Spleen (tissue), 7 donors: Measurements from ENCODE around the gene DHRSX.

Experiments
- POLR2A ChIP-seq, 3 donors: fragments of 450-650 bp; IDR thresholded peaks; one replicate each; pipeline ENCODE4 v1.5.1; 2017; ENCODE audit warnings: antibody characterized with exemption in 3 of 3, mild to moderate bottlenecking in 1 of 3
- POLR2AphosphoS5 ChIP-seq, 3 donors: sonication (generic); formaldehyde crosslinking; IDR thresholded peaks; one replicate each; pipeline ENCODE4 v1.5.1; 2017; ENCODE audit warnings: antibody characterized with exemption in 3 of 3
- TF ChIP-seq, protein P1 (sequence below), 11 experiments: fragments of 200-600 bp in 7 of 11; fragments of 450-650 bp in 4 of 11; sonication (generic) in 4 of 11; IDR thresholded peaks in 8 of 11; conservative IDR thresholded peaks in 3 of 11; 1 replicate in 7 of 11; 2 replicates in 4 of 11; pipeline versions ENCODE4 v1.4.0 to v1.8.0; 2016 to 2021; ENCODE audit warnings: antibody characterized with exemption in 11 of 11, inconsistent platforms in 4 of 11, mild to moderate bottlenecking in 1 of 11
- donor health status: DM: no; HTN: no; CAD: no; lungs with moderate emphysema.
- donor health status: DM: no; HTN: no; CAD: no.
- donor health status: DM: no; HTN: no; CAD: no.

DNA sequence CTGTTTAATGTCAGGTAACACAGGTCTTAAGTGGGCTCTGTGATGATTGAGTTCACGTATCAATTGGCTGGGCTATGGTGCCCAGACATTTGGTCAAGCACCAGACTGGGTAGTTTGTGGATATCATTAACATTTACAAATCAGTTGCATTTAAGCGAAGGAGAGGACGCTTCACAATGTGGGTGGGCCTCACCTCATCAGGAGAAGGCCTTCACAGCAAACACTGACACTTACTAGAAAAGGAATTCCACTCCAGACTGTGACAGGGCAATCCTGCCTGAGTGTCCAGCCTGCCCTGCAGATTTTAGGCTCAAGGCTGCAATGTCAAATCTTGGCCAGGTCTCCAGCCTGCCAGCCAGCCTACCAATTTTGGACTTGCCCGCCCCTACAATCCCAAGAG is 270.3 kb downstream of the DHRSX start:
- TF ChIP-seq, protein P1, sequence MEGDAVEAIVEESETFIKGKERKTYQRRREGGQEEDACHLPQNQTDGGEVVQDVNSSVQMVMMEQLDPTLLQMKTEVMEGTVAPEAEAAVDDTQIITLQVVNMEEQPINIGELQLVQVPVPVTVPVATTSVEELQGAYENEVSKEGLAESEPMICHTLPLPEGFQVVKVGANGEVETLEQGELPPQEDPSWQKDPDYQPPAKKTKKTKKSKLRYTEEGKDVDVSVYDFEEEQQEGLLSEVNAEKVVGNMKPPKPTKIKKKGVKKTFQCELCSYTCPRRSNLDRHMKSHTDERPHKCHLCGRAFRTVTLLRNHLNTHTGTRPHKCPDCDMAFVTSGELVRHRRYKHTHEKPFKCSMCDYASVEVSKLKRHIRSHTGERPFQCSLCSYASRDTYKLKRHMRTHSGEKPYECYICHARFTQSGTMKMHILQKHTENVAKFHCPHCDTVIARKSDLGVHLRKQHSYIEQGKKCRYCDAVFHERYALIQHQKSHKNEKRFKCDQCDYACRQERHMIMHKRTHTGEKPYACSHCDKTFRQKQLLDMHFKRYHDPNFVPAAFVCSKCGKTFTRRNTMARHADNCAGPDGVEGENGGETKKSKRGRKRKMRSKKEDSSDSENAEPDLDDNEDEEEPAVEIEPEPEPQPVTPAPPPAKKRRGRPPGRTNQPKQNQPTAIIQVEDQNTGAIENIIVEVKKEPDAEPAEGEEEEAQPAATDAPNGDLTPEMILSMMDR (IDR thresholded peaks at IDR 0.05 in 8 of 11, conservative IDR thresholded peaks at IDR 0.05 in 3 of 11), result no peak
- no peak for TF ChIP-seq POLR2A (IDR thresholded peaks at IDR 0.05)
- TF ChIP-seq POLR2AphosphoS5 (IDR thresholded peaks at IDR 0.05), result no peak
